Neural progenitor cell (in vitro differentiated cells): ENCODE results near the gene SH2D1B. TPM values are rescaled to one million over a fixed set of nuclear protein-coding genes. Genes with fewer than 3 reads are reported as not detected.

Experiments used
- DNase-seq: peaks from one replicate; pipeline ENCODE4 v3.0.0-alpha.2; 2016; ENCODE audit warnings: low spot score
- H2AFZ ChIP-seq: fragments of 200-600 bp; sonication (generic); replicated peaks from 2 replicates; pipeline ENCODE4 v1.6.1; 2016; ENCODE audit warnings: antibody characterized with exemption
- H3F3A ChIP-seq: fragments of 200-600 bp; sonication (generic); 2 replicates; pipeline ENCODE4 v1.6.1; 2016; ENCODE audit warnings: antibody characterized with exemption, low read depth
- H3K27ac ChIP-seq: fragments of 200-600 bp; sonication (generic); 2 replicates; pipeline ENCODE4 v1.5.1; 2016; ENCODE audit warnings: mild to moderate bottlenecking
- H3K27me3 ChIP-seq: fragments of 200-600 bp; sonication (generic); 2 replicates; pipeline ENCODE4 v1.6.1; 2016; ENCODE audit warnings: mild to moderate bottlenecking, moderate library complexity
- H3K36me3 ChIP-seq: fragments of 200-600 bp; sonication (generic); 2 replicates; pipeline ENCODE4 v1.5.1; 2016
- H3K4me1 ChIP-seq: fragments of 200-600 bp; sonication (generic); 2 replicates; pipeline ENCODE4 v1.6.1; 2016; ENCODE audit warnings: mixed run types
- H3K4me2 ChIP-seq: fragments of 200-600 bp; sonication (generic); 2 replicates; pipeline ENCODE4 v1.6.1; 2016
- H3K4me3 ChIP-seq: fragments of 200-600 bp; sonication (generic); 2 replicates; pipeline ENCODE4 v1.5.1; 2016
- H3K79me2 ChIP-seq: fragments of 200-600 bp; sonication (generic); 2 replicates; pipeline ENCODE4 v1.6.1; 2016; ENCODE audit warnings: low read depth
- H3K9ac ChIP-seq: fragments of 200-600 bp; sonication (generic); 2 replicates; pipeline ENCODE4 v1.6.1; 2016
- H3K9me3 ChIP-seq: fragments of 200-600 bp; sonication (generic); 2 replicates; pipeline ENCODE4 v1.5.1; 2016; ENCODE audit warnings: low read depth
- H4K20me1 ChIP-seq: fragments of 200-600 bp; sonication (generic); 2 replicates; pipeline ENCODE4 v1.6.1; 2016; ENCODE audit warnings: low read depth
- H3K27ac Mint-ChIP-seq: 3 replicates; pipeline ENCODE4 v1.8.0; 2021; ENCODE audit warnings: mixed read lengths
- H3K27me3 Mint-ChIP-seq: 2 replicates; pipeline ENCODE4 v1.8.0; 2022; ENCODE audit warnings: low read depth, mild to moderate bottlenecking, inconsistent platforms, moderate library complexity, mixed read lengths; ENCODE audit not compliant: insufficient read depth
- H3K36me3 Mint-ChIP-seq: 3 replicates; pipeline ENCODE4 v1.8.0; 2021; ENCODE audit warnings: mixed read lengths
- H3K4me1 Mint-ChIP-seq: 3 replicates; pipeline ENCODE4 v1.8.0; 2021; ENCODE audit warnings: mixed read lengths
- H3K4me3 Mint-ChIP-seq: 3 replicates; pipeline ENCODE4 v1.8.0; 2021; ENCODE audit warnings: mild to moderate bottlenecking, moderate library complexity, mixed read lengths
- H3K9me3 Mint-ChIP-seq: 3 replicates; pipeline ENCODE4 v1.8.0; 2020; ENCODE audit warnings: mixed read lengths
- CTCF ChIP-seq: fragments of 200-600 bp; sonication (generic); IDR thresholded peaks from 2 replicates; pipeline ENCODE4 v1.5.1; 2017; ENCODE audit warnings: antibody characterized with exemption, mild to moderate bottlenecking
- EZH2 ChIP-seq: fragments of 200-600 bp; sonication (generic); IDR thresholded peaks from 2 replicates; pipeline ENCODE4 v1.6.1; 2017; ENCODE audit warnings: antibody characterized with exemption, mild to moderate bottlenecking, moderate library complexity
- EZH2phosphoT487 ChIP-seq: fragments of 200-600 bp; sonication (generic); IDR thresholded peaks from 2 replicates; pipeline ENCODE4 v1.6.1; 2017; ENCODE audit warnings: antibody characterized with exemption
- total RNA-seq: library from RNA; depleted of rRNA; stranded (reverse); fragments of >200 nt; gene quantifications from 2 replicates; pipeline ENCODE4 v1.2.3, GENCODE V29; 2015; ENCODE audit warnings: low replicate concordance

SH2D1B gene
- total RNA-seq, 1 donor from 2014 or later, result not detected

GRCh38 chr1:162373072-162373427 is 38.9 kb downstream of the SH2D1B start:
- H3K4me2 ChIP-seq, result no peak overlapping the region
- H3K27ac ChIP-seq, result no peak overlapping the region
- no peak for DNase-seq
- no peaks in the 10 kb centered on the region for H3K9me3 Mint-ChIP-seq
- H3K9ac ChIP-seq, result no peak overlapping the region
- no peaks in the 10 kb centered on the region for H3K4me1 ChIP-seq
- H3K4me1 Mint-ChIP-seq, result peaks cover 14% of the 10 kb centered on the region
- peak overlapping the region; percentile 54 for H3K27ac Mint-ChIP-seq
- no peaks in the 10 kb centered on the region for H3K79me2 ChIP-seq
- no peaks in the 10 kb centered on the region for H3K27me3 ChIP-seq
- no peak overlapping the region for H3K4me3 ChIP-seq
- no peaks in the 10 kb centered on the region for H3K36me3 ChIP-seq
- H3F3A ChIP-seq, result no peaks in the 10 kb centered on the region
- no peaks in the 10 kb centered on the region for H3K9me3 ChIP-seq
- no peaks in the 10 kb centered on the region for H3K27me3 Mint-ChIP-seq
- peaks cover 26% of the 10 kb centered on the region for H3K36me3 Mint-ChIP-seq
- no peaks in the 10 kb centered on the region for H4K20me1 ChIP-seq
- no peak overlapping the region for H2AFZ ChIP-seq
- no peak for TF ChIP-seq EZH2phosphoT487
- no peak for TF ChIP-seq EZH2
- no peak overlapping the region for H3K4me3 Mint-ChIP-seq

- no peak for DNase-seq
- no peak overlapping the region for H3K27ac ChIP-seq
- H3K9ac ChIP-seq, result no peak overlapping the region
- H3K4me2 ChIP-seq, result no peak overlapping the region
- Mint-ChIP-seq H3K4me1 (peaks cover 14% of the 10 kb centered on the region), H3K9me3 (no peaks in the 10 kb centered on the region), H3K27ac (peak overlapping the region; percentile 62), H3K36me3 (peaks cover 30% of the 10 kb centered on the region), H3K27me3 (no peaks in the 10 kb centered on the region), H3K4me3 (no peak overlapping the region)
- no peaks in the 10 kb centered on the region for H3K4me1 ChIP-seq
- H3K9me3 ChIP-seq, result no peaks in the 10 kb centered on the region
- no peaks in the 10 kb centered on the region for H3K36me3 ChIP-seq
- H3K79me2 ChIP-seq, result no peaks in the 10 kb centered on the region
- no peak for TF ChIP-seq CTCF
- TF ChIP-seq EZH2, result no peak
- no peak for TF ChIP-seq EZH2phosphoT487
- no peak overlapping the region for H2AFZ ChIP-seq
- no peak overlapping the region for H3K4me3 ChIP-seq
- no peaks in the 10 kb centered on the region for H4K20me1 ChIP-seq
- no peaks in the 10 kb centered on the region for H3K27me3 ChIP-seq
- H3F3A ChIP-seq, result no peaks in the 10 kb centered on the region
Measured at GRCh38 chr1:162372159-162373071, 39.5 kb downstream of the SH2D1B start.

GRCh38 chr1:162371611-162372010 is 40.3 kb downstream of the SH2D1B start:
- Histone ChIP-seq H3K27me3 (no peaks in the 10 kb centered on the region), H3K36me3 (no peaks in the 10 kb centered on the region), H3K4me2 (no peak overlapping the region), H3K4me3 (no peak overlapping the region), H3F3A (no peaks in the 10 kb centered on the region), H3K9me3 (no peaks in the 10 kb centered on the region), H3K79me2 (no peaks in the 10 kb centered on the region), H3K4me1 (no peaks in the 10 kb centered on the region), H3K9ac (no peak overlapping the region), H3K27ac (no peak overlapping the region), H2AFZ (no peak overlapping the region), H4K20me1 (no peaks in the 10 kb centered on the region)
- H3K36me3 Mint-ChIP-seq, result peaks cover 27% of the 10 kb centered on the region
- no peak overlapping the region for H3K4me3 Mint-ChIP-seq
- peaks cover 14% of the 10 kb centered on the region for H3K4me1 Mint-ChIP-seq
- no peak for TF ChIP-seq CTCF
- TF ChIP-seq EZH2, result no peak
- no peak for TF ChIP-seq EZH2phosphoT487
- H3K9me3 Mint-ChIP-seq, result no peaks in the 10 kb centered on the region
- H3K27ac Mint-ChIP-seq, result no peak overlapping the region
- DNase-seq, result no peak
- H3K27me3 Mint-ChIP-seq, result no peaks in the 10 kb centered on the region

GRCh38 chr1:162370721-162371120 is 41.2 kb downstream of the SH2D1B start:
- Histone ChIP-seq H3K4me3 (no peak overlapping the region), H3K9me3 (no peaks in the 10 kb centered on the region), H2AFZ (no peak overlapping the region), H3K36me3 (no peaks in the 10 kb centered on the region), H3K79me2 (no peaks in the 10 kb centered on the region), H3K4me1 (no peaks in the 10 kb centered on the region), H3F3A (no peaks in the 10 kb centered on the region), H3K27ac (no peak overlapping the region), H3K4me2 (no peak overlapping the region), H4K20me1 (no peaks in the 10 kb centered on the region), H3K27me3 (no peaks in the 10 kb centered on the region), H3K9ac (no peak overlapping the region)
- Mint-ChIP-seq H3K4me3 (no peak overlapping the region), H3K27ac (no peak overlapping the region), H3K27me3 (no peaks in the 10 kb centered on the region), H3K36me3 (peaks cover 31% of the 10 kb centered on the region), H3K9me3 (no peaks in the 10 kb centered on the region), H3K4me1 (peaks cover 14% of the 10 kb centered on the region)
- DNase-seq, result no peak
- TF ChIP-seq CTCF, result no peak
- no peak for TF ChIP-seq EZH2
- no peak for TF ChIP-seq EZH2phosphoT487
